Liver (tissue), 9 donors: ENCODE results near the gene ULK4. TPM values are rescaled to one million over a fixed set of nuclear protein-coding genes. Genes with fewer than 3 reads are reported as not detected.

Source experiments
- DNase-seq: peaks from one replicate; pipeline ENCODE4 v3.0.0-alpha.2; 2017; ENCODE audit warnings: low spot score
- H3K27ac ChIP-seq, 2 donors: one replicate each; pipeline ENCODE4 v1.7.0; 2013; ENCODE audit warnings: inconsistent platforms in 2 of 2, low read length in 2 of 2, control low read depth in 1 of 2, low read depth in 1 of 2, mild to moderate bottlenecking in 1 of 2
- H3K27me3 ChIP-seq, 4 donors: one replicate each; pipeline versions ENCODE4 v1.6.1 to v1.7.0; 2013; ENCODE audit warnings: low read length in 3 of 4, inconsistent platforms in 1 of 4, mild to moderate bottlenecking in 1 of 4, moderate library complexity in 1 of 4; ENCODE audit not compliant: control insufficient read depth in 4 of 4, insufficient read depth in 4 of 4
- H3K36me3 ChIP-seq, 4 donors: one replicate each; pipeline versions ENCODE4 v1.6.1 to v1.7.0; 2013; ENCODE audit warnings: low read length in 3 of 4, mild to moderate bottlenecking in 3 of 4, low read depth in 1 of 4, moderate library complexity in 1 of 4; ENCODE audit not compliant: control insufficient read depth in 4 of 4, insufficient read depth in 3 of 4
- H3K4me1 ChIP-seq, 4 donors: one replicate each; pipeline versions ENCODE4 v1.6.1 to v1.7.0; 2013; ENCODE audit warnings: low read length in 3 of 4, mild to moderate bottlenecking in 3 of 4, moderate library complexity in 1 of 4; ENCODE audit not compliant: control insufficient read depth in 4 of 4, insufficient read depth in 4 of 4
- H3K4me3 ChIP-seq, 3 donors: one replicate each; pipeline versions ENCODE4 v1.6.1 to v1.7.0; 2013; ENCODE audit warnings: low read length in 3 of 3, control low read depth in 1 of 3, low read depth in 1 of 3, mild to moderate bottlenecking in 1 of 3
- H3K9ac ChIP-seq, 2 donors: one replicate each; pipeline ENCODE4 v1.7.0; 2013; ENCODE audit warnings: low read length in 2 of 2, mild to moderate bottlenecking in 2 of 2, moderate library complexity in 2 of 2, control low read depth in 1 of 2, low read depth in 1 of 2
- H3K9me3 ChIP-seq, 4 donors: one replicate each; pipeline versions ENCODE4 v1.6.1 to v1.7.0; 2013; ENCODE audit warnings: low read length in 3 of 4; ENCODE audit not compliant: control insufficient read depth in 4 of 4
- ATF3 ChIP-seq: IDR thresholded peaks from 2 replicates; pipeline ENCODE4 v1.6.1; 2016; ENCODE audit warnings: antibody characterized with exemption
- CTCF ChIP-seq: fragments of 150-350 bp; IDR thresholded peaks from 2 replicates; pipeline ENCODE4 v1.5.1; 2017; ENCODE audit warnings: improper control_type of control experiment, low read depth, low read length; ENCODE audit not compliant: missing input control
- EGR1 ChIP-seq, 2 donors: IDR thresholded peaks; 2 replicates each; pipeline ENCODE4 v1.6.1; 2016 to 2018; ENCODE audit warnings: antibody characterized with exemption in 2 of 2, low read depth in 2 of 2
- FOXA1 ChIP-seq: IDR thresholded peaks from 2 replicates; pipeline ENCODE4 v1.6.1; 2016; ENCODE audit warnings: antibody characterized with exemption
- FOXA2 ChIP-seq: IDR thresholded peaks from 2 replicates; pipeline ENCODE4 v1.6.1; 2016; ENCODE audit warnings: antibody characterized with exemption
- GABPA ChIP-seq, 2 donors: IDR thresholded peaks in 1 of 2; conservative IDR thresholded peaks in 1 of 2; 2 replicates each; pipeline ENCODE4 v1.6.1; 2016; ENCODE audit warnings: antibody characterized with exemption in 2 of 2, mild to moderate bottlenecking in 1 of 2, moderate library complexity in 1 of 2
- JUND ChIP-seq, 2 donors: IDR thresholded peaks; 2 replicates each; pipeline ENCODE4 v1.6.1; 2016; ENCODE audit warnings: antibody characterized with exemption in 2 of 2
- MAX ChIP-seq: IDR thresholded peaks from 2 replicates; pipeline ENCODE4 v1.6.1; 2016; ENCODE audit warnings: antibody characterized with exemption
- NR2F2 ChIP-seq: IDR thresholded peaks from 2 replicates; pipeline ENCODE4 v1.6.1; 2016; ENCODE audit warnings: antibody characterized with exemption
- REST ChIP-seq: IDR thresholded peaks from 2 replicates; pipeline ENCODE4 v1.6.1; 2016; ENCODE audit warnings: antibody characterized with exemption, mild to moderate bottlenecking
- RXRA ChIP-seq, 2 donors: IDR thresholded peaks; 2 replicates each; pipeline ENCODE4 v1.6.1; 2017 to 2018; ENCODE audit warnings: antibody characterized with exemption in 2 of 2, mild to moderate bottlenecking in 1 of 2
- SP1 ChIP-seq: IDR thresholded peaks from 2 replicates; pipeline ENCODE4 v1.6.1; 2018; ENCODE audit warnings: antibody characterized with exemption, mild to moderate bottlenecking
- TAF1 ChIP-seq: conservative IDR thresholded peaks from 2 replicates; pipeline ENCODE4 v1.6.1; 2016; ENCODE audit warnings: antibody characterized with exemption, mild to moderate bottlenecking
- WGBS: extraction: QIAGEN DNeasy Blood & Tissue Kit; methylation state at CpG from one replicate; pipeline ENCODE4 v1.1.7; 2013; 5-methylcytosine and 5-hydroxymethylcytosine counted together
- polyA plus RNA-seq, 2 donors: library from polyadenylated mRNA; stranded (reverse) in 1 of 2; unstranded in 1 of 2; fragments of 200-250 nt in 1 of 2; fragments of >200 nt in 1 of 2; fragmentation: Nextera tagmentation in 1 of 2; extraction: Ambion mirVana in 1 of 2; gene quantifications; one replicate each; pipeline versions ENCODE4 v1.2.1 to v1.2.3, GENCODE V29; 2013 to 2015
- total RNA-seq, 2 donors: library from RNA; depleted of rRNA; stranded (reverse); fragments of >200 nt; gene quantifications; one replicate each; pipeline ENCODE4 v1.2.3, GENCODE V29; 2014
- donor health status: healthy.
- donor health status: healthy.
- donor health status: healthy.
- donor health status: healthy.
- donor health status: healthy.

The ULK4 gene
- total and polyA plus RNA-seq, 4 donors = 1.1 to 11.5 (median 3.2) TPM

GRCh38 chr3:41317298-41317697 lies 644.6 kb downstream of the ULK4 start:
- no peak for DNase-seq

GRCh38 chr3:41315126-41315525 lies 646.8 kb downstream of the ULK4 start:
- Histone ChIP-seq H3K4me1 (peaks cover 0 to 2% (median 0%) of the 10 kb centered on the region in 4 donors), H3K4me3 (no peak overlapping the region), H3K36me3 (no peaks in the 10 kb centered on the region), H3K9me3 (no peaks in the 10 kb centered on the region), H3K9ac (no peak overlapping the region), H3K27me3 (no peaks in the 10 kb centered on the region), H3K27ac (no peak overlapping the region)
- TF ChIP-seq GABPA (IDR thresholded peaks at IDR 0.05 in 1 of 2, conservative IDR thresholded peaks at IDR 0.05 in 1 of 2) (no peak), REST (no peak), RXRA (IDR thresholded peaks at IDR 0.05) (no peak), NR2F2 (no peak)
- 99% methylated on average over 2 of the region's 2 CpGs for WGBS
- DNase-seq = no peak

More at GRCh38 chr3:41317298-41317697, 644.6 kb downstream of the ULK4 start:
- TF ChIP-seq CTCF (no peak), FOXA1 (no peak), GABPA (IDR thresholded peaks at IDR 0.05 in 1 of 2, conservative IDR thresholded peaks at IDR 0.05 in 1 of 2) (no peak), TAF1 (no peak), REST (no peak), SP1 (no peak), FOXA2 (no peak), EGR1 (IDR thresholded peaks at IDR 0.05; ENCODE audit: low read depth in 2 of 2) (no peak), MAX (no peak), JUND (IDR thresholded peaks at IDR 0.05) (no peak), ATF3 (no peak)
- Histone ChIP-seq H3K27ac (no peak overlapping the region), H3K4me1 (peaks cover 0 to 2% (median 0%) of the 10 kb centered on the region in 4 donors), H3K4me3 (no peak overlapping the region), H3K27me3 (no peaks in the 10 kb centered on the region), H3K9me3 (no peaks in the 10 kb centered on the region), H3K36me3 (no peaks in the 10 kb centered on the region), H3K9ac (no peak overlapping the region)
- WGBS = 94% methylated on average over 6 of the region's 6 CpGs
